ENCODE data around the gene MYO18B.
"Not testable (repeated sequence)": the region's sequence is repeated elsewhere in the genome, so short reads cannot be mapped to it uniquely, and the experiment has no call there.

MYO18B gene

GRCh38 chr22:25955323-25955722 is 213.3 kb downstream of the MYO18B start:
- DNase-seq: no peak

- no peak for DNase-seq
Observed at GRCh38 chr22:25956801-25957200, 214.8 kb downstream of the MYO18B start.

DNA sequence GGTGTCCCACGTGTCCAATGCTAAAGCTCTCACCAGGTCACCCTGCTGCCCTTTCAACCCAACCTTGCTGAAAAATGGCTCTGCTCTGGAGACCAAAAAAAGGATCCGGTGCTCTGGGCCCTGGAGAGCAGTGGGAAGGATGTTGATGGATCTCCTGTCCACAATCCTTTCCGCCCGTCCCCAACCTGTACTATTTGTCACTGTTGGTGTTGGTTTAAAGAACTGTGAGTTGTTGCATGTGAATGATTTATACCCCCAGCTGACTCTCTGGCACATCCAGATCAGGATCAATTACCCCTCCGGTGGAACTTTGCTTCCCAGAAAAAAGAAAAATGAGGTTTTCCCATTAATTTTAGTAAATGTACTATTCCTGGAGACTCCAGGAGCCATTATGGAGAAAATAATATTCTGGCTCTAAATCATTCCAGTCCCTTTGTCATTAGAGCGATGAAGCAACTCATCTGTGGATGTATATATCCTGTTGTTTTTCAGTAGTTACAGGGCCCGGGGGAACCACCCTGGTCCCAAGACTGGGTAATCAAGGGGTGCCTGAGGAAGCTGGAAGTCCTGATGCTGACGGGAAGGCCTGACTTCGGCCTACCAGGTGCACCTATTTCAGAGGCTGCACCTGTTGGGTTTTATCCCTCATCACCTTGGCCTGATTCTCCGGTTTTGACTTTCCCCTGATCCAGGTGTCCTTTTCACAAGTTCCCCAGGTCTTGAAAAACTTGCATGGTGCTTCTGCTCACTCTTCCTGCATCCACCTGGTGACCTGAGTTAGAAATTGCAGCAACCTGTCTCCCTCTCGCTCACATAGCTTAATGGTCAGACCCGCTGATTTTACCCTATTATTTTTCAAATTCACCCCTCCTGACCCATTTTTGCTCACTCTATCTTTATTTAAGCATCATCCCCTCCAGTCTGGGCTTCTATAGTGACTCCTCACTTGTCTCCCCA is 218.1 kb downstream of the MYO18B start:
- no peak for DNase-seq

DNA sequence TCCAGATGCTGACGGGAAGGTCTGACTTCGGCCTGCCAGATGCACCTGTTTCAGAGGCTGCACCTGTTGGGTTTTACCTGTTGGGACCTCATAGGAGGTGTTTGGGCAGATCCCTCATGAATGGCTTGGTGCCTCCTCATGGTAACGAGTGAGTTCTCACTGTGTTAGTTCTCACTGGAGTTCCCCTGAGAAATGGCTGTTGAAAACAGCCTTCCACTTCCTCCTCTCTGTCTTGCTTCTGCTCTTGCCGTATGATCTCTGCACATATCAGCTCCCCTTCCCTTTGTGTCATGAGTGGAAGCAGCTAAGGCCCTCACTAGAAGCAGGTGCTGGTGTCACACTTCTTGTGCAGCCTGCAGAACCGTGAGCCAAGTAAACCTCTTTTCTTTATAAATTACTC is 219.7 kb downstream of the MYO18B start:
- no peak for DNase-seq

DNA sequence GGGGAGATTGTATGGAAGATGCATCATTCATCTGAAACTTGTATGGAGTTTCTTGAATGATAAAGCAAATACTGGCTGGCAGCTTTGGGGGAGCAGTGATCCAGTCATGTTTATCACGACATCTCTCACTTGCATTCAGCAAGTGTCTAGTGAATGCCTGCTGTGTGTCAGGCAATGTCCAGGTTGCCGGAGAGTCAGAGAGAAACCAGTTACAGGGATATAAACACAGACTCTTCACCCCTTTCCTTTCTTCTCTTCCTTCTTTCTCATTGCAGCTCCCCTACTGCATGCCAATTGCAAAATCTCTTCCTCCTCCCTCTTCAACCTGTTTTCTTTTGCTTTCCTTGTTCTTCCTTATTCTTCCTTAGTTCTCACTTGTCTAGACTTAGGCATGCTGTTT is 220.7 kb downstream of the MYO18B start:
- no peak for DNase-seq

DNA sequence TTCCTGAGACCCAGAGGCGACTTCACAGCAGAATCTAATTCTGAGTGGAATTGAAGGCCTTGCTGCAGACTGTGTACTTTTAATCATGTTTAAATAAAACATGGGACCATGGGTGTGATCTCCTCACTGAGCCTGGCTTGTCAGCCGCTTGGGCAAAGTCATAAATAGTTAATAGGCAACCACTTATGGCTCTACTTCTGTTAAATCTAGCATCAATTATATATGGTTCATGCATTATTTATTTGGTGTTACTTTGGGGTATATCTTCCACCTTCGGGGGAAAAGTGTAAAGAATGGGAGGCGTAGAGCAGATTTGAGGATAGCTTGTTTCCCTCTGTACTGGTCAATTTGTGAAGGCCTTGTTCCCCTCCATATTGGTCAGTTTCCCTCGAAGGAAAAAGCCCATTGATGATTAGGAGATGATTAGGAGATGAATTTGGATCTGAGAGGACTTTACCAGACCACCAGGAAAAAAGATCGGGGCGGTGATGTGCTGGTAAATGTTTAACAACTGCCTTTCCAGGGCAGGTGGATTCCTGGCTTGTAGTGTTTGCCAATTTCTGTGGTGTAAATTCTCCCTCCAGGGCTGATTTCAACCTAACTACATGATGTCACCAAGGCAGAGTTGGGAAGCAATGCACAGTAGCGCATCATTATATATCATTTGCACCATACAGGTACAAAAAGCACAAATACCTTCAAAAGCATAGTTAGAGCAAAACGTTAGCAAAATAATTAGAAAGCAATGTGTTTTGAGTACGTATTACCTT is 223.2 kb downstream of the MYO18B start:
- DNase-seq: no peak

DNA sequence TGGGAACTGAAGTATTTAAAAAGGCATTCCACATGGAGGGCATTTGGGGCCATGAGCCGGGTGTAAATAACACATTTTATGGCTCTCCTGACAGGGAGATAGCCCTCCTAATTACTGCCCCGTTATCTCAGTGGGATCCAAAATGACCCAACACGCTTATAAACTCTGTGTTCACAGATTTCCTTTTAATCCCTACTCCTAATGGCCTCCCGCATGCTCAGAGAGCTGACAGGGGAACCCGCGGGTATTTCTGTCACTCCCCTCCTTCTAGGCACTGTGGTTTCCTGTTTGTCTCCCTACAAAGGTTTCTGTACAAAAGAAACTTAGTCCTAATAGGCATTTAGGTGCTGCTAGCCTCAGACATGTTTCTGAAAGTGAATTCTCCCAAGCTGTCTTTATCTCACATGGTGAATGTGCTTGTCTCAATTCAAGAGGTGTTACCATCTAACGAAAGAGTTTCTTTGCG is 224.5 kb downstream of the MYO18B start:
- DNase-seq: no peak

DNA sequence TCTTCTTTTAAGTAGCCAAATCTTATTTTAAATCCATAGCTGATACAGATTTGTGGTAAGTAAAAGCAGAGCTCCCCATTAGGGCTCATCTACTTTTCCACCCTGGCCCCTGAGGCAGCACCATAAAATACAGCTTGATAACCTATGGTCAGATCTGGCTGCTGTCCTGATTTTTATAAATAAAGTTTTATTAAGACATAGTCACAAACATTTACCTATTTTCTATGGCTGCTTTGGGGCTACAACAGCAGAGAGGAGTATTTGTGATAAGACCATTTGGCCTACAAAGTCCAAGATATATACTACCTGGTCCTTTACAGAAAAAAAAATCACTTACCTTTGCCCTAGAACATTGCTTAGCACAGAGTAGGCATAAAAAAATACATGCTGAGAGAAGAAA is 227.3 kb downstream of the MYO18B start:
- no peak for DNase-seq

DNA sequence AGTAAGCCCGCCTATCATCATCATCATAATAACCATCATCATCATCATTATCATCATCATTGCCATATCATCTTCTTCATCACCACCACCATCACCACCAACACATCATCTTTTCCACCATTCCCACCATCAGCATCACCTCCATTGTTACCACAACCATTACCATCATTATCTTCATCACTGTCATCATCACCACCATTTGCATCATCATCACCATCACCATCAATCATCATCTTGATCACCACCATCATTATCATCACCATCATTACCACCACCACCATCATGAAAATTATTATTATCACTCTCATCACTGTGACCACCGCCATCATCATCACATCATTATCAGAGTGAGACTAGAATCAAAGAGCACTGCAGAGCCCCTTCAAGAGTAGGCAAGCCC is 227.9 kb downstream of the MYO18B start:
- DNase-seq: no peak

- DNase-seq: no peak
Observed at GRCh38 chr22:25970374-25970911, 228.5 kb downstream of the MYO18B start.

DNA sequence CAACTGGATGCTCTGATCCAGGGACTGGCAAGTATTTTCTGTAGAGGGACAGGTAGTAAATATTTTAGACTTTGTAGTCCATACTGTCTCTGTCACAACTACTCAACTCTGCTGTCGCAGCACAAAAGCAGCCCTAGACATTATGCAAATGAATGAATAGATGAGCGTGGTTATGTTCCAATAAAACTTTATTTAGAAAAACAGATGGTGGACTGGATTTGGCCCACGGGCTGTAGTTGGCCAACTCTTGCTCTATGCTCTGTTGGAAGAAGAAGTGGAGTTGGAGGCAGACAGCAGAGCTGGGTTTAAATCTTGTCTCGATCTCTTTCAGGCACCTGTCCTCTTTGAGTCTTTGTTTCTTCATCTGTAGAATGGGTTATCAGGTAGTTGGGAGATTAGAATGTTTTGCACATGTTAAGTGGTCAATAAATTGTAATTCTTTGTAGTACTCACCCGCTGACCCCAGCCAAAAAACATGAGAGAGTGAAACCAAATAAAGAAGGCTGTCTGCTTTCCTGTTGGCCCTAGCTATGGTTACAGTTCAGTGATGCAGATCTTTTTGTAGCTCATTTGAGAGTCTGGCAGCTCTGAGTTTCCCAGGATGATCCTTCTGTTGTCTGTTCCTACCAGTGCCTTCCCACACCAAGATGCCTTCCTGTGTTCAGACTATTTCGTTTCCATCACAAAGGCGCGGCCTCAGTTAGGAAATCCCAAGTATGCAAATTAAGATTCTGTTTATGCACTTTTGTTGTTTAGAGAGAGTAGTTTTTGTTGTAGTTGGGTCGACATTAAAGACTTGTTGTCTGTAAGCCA is 229.2 kb downstream of the MYO18B start:
- DNase-seq: no peak

DNA sequence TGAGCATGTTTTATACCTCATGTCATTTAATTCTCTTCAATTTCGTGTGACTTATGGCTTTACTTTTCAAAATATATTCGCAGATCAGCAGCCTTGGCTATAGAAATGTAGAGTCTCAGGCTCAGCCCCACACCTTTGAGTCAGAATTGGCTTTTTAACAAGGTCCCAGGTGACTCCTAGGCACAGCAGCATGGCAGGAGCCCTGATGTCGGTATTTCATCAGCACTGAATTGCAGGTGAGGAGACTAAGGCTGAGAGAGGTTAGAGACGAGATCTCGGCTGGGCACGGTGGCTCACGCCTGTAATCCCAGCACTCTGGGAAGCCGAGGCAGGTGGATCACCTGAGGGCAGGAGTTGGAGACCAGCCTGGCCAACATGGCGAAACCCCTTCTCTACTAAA is 230.4 kb downstream of the MYO18B start:
- no peak for DNase-seq

- DNase-seq: no peak
Observed at GRCh38 chr22:25976356-25976755, 234.4 kb downstream of the MYO18B start.

DNA sequence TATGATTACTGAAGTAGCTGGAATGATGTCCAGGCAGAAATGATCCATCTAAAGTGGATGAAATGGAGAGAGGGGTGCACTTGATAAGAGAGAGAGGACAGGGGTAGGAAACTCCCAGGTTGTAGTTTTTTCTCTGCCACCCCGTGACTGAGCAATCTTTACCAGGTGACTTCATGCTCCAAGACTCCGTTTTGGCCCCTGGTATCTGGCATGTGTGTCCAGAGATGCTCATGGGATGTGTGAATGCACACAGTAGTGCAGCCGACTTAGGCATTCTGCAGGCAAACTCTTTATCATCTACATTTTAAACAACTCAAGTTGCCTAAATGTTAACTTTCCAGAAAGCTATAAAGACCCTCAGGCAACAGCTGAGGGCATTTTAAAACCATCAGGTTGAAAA is 238.0 kb downstream of the MYO18B start:
- DNase-seq: no peak

- not testable (repeated sequence) for DNase-seq
Observed at GRCh38 chr22:25984911-25985310, 242.9 kb downstream of the MYO18B start.

DNA sequence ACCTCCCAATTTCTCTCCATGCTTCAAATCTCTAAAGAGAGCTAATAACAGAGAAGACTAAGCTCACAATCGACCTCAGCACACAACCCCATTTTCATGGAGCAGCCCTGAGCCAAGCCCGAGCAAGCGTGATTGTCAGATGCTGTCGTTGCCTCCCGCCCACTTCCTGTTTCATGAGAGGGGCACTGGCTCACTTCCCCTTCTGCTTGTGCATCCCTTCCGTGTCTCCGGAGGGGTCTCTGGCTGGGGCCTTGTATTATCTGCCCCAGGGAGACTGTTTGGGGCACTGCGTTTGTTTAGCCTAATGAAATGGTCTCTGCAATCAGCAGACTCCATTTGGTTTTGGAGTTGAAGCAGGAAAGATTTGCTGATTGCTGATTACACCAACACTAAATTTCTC is 246.0 kb downstream of the MYO18B start:
- DNase-seq: no peak

DNA sequence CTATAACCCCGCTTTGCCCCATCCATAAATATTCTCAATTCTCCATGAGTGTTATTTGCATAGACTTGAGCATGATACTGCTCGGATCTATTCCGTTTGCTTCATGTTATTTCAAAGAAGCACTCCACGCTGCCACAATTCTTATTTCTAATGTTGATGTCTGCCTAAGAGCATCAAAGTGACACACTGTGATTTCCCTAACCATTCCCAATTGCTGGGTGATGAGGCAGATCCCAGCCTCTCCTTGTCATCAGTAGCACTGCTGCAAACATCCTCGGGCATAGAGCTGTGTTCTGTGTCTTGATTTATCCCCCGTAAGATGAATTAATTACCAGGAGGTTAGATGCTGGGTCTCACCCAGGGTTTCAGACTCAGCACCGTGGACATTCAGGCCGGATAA is 249.0 kb downstream of the MYO18B start:
- DNase-seq: no peak

GRCh38 chr22:25992331-25992730 is 250.3 kb downstream of the MYO18B start:
- DNase-seq: no peak

DNA sequence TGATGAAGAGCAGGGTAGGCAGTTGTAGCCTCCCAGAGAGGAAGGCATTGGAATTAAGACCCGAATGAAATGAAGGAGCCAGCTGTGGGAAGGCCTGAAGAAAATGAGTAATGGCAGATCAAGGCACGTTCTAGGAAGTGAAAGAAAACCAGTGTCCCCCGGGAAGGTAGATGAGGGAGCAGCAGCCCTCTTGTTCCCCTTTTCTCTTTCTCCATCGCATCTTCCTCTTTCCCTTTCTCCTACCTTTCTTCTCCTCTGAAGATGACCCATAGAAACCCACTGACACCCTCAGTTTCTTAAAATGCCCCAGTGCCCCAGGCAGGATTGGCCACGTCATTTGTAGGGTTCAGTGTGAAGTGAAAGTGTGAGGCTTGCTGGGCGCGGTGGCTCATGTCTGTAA is 254.7 kb downstream of the MYO18B start:
- no peak for DNase-seq

GRCh38 chr22:25997886-25998775 is 256.1 kb downstream of the MYO18B start:
- no peak for DNase-seq

DNA sequence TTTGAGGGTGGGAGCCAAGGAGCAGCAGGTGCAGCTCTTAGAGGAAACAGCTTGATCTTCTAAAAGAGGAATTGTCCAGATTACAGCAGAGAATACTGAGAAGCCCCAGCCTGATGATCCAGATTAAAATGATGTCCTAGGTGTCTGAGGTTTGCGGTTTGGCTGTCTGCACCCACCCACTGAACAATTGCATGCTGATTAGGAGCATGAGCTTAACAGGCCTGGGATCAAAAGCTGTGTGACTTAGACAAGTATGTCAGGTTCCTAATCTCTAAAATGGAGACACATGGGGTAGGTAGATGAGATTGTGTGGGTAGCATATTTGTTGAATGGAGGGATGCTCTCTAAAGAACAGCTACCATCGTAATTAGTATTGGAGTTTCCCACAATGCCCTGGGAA is 260.5 kb downstream of the MYO18B start:
- DNase-seq: no peak

DNA sequence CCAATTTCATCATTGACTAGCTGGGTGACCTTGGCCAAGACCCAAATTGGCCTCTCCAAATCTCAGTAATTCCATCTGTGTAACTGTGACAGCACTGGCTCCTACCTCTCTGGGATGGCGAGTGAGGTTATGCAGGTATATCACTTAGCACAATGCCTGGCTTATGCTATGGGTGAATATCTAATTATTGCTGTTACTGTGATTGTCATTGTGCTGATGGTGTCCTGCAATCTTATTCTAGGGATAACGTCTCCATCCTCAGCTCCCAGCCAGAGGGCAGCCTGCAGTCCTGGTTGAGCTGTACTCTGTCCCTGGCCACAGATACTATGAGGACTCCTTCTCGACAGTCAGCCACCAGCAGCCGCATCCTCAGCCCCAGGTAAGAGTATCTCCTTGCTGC is 262.5 kb downstream of the MYO18B start:
- DNase-seq: no peak

Measured in activated CD4-positive, CD25-positive, alpha-beta regulatory T cell (primary cell).